Mesothelial cell of epicardium (in vitro differentiated cells): ENCODE measurements around the gene SMAD1. TPM values are rescaled to one million over a fixed set of nuclear protein-coding genes. Genes with fewer than 3 reads are reported as not detected.

Experiments
- DNase-seq, 2 experiments: peaks; one replicate each; pipeline ENCODE4 v3.0.0; 2021; ENCODE audit warnings: low spot score in 2 of 2; ENCODE audit not compliant: unreplicated experiment in 2 of 2
- H3K27ac Mint-ChIP-seq: 2 replicates; pipeline ENCODE4 v1.8.0; 2021; ENCODE audit warnings: mixed read lengths
- H3K27me3 Mint-ChIP-seq: 2 replicates; pipeline ENCODE4 v1.8.0; 2021; ENCODE audit warnings: low read depth, mixed read lengths
- H3K36me3 Mint-ChIP-seq: 2 replicates; pipeline ENCODE4 v1.8.0; 2021; ENCODE audit warnings: mixed read lengths
- H3K4me1 Mint-ChIP-seq: 2 replicates; pipeline ENCODE4 v1.8.0; 2021; ENCODE audit warnings: mixed read lengths
- H3K4me3 Mint-ChIP-seq: 2 replicates; pipeline ENCODE4 v1.8.0; 2021; ENCODE audit warnings: mild to moderate bottlenecking, moderate library complexity, mixed read lengths
- H3K9me3 Mint-ChIP-seq: 2 replicates; pipeline ENCODE4 v1.8.0; 2021; ENCODE audit warnings: mixed read lengths
- total RNA-seq: library from RNA; stranded (reverse); gene quantifications from 3 replicates; pipeline ENCODE4 v1.2.1, GENCODE V29; 2021
- TF ChIP-seq, protein P1 (sequence below): fragments of 200-600 bp; sonication (generic); IDR thresholded peaks from one replicate; pipeline ENCODE4 v1.5.0; 2021; ENCODE audit warnings: antibody characterized with exemption; ENCODE audit not compliant: unreplicated experiment

SMAD1 gene
- total RNA-seq, 1 donor from 2014 or later = 40.5 TPM

DNA sequence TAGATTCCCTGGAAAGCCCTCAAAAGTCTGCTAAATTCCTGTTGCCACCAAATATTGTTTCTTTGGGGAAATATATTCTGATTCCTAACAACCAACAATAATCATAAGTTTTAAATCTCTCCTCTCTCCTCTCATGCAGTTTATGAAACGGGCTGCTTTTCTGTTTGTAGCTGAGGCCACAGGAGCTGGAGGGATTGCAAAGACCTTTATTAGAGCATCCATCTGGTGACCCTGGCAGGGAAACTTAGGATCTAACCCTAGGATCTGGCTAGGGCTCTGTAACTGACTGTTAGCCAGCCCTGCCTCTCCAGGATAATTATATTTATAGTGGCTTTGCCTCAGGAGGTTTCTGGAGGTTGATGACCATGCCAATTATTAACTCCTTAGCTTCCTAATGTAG, 56.9 kb downstream of the SMAD1 start:
- Mint-ChIP-seq H3K4me1 (peaks cover 22% of the 10 kb centered on the region), H3K36me3 (peaks cover 13% of the 10 kb centered on the region), H3K27me3 (no peaks in the 10 kb centered on the region), H3K27ac (no peak overlapping the region), H3K4me3 (no peak overlapping the region), H3K9me3 (no peaks in the 10 kb centered on the region)
- TF ChIP-seq, protein P1, sequence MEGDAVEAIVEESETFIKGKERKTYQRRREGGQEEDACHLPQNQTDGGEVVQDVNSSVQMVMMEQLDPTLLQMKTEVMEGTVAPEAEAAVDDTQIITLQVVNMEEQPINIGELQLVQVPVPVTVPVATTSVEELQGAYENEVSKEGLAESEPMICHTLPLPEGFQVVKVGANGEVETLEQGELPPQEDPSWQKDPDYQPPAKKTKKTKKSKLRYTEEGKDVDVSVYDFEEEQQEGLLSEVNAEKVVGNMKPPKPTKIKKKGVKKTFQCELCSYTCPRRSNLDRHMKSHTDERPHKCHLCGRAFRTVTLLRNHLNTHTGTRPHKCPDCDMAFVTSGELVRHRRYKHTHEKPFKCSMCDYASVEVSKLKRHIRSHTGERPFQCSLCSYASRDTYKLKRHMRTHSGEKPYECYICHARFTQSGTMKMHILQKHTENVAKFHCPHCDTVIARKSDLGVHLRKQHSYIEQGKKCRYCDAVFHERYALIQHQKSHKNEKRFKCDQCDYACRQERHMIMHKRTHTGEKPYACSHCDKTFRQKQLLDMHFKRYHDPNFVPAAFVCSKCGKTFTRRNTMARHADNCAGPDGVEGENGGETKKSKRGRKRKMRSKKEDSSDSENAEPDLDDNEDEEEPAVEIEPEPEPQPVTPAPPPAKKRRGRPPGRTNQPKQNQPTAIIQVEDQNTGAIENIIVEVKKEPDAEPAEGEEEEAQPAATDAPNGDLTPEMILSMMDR = no peak
- DNase-seq = no peak

DNA sequence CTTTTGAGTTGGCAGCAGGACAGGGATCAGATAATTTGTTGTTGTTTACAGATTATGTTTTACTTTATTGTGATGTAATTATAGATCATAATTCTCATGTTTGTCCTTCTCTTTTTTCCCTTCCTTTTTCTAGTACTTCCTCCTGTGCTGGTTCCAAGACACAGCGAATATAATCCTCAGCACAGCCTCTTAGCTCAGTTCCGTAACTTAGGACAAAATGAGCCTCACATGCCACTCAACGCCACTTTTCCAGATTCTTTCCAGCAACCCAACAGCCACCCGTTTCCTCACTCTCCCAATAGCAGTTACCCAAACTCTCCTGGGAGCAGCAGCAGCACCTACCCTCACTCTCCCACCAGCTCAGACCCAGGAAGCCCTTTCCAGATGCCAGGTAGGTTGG, 58.0 kb downstream of the SMAD1 start:
- no peak for DNase-seq
- peaks cover 14% of the 10 kb centered on the region for H3K36me3 Mint-ChIP-seq
- no peak overlapping the region for H3K4me3 Mint-ChIP-seq
- no peaks in the 10 kb centered on the region for H3K9me3 Mint-ChIP-seq
- TF ChIP-seq, protein P1 = no peak
- peak overlapping the region; percentile 41 for H3K27ac Mint-ChIP-seq
- peaks cover 25% of the 10 kb centered on the region for H3K4me1 Mint-ChIP-seq
- H3K27me3 Mint-ChIP-seq = no peaks in the 10 kb centered on the region

DNA sequence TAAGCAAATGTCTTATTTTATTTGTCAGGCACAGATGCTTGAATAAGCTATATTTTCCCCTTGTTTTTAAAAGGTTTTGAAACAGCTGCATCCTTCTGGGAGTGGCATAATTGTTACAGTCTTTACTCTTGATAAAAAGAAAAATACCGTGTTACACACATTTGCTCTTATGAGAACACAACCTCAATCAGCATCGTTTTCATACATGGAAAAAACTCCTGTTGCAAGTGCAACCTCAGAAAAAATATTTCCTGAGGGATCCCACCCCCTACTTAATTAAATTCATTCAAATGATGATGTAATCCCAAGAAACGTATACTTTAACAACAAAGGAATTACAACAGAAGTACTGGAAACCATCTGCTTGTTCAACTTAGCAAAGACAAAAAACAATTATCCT, 58.6 kb downstream of the SMAD1 start:
- TF ChIP-seq, protein P1 = no peak
- peaks cover 12% of the 10 kb centered on the region for H3K36me3 Mint-ChIP-seq
- H3K27me3 Mint-ChIP-seq = no peaks in the 10 kb centered on the region
- no peaks in the 10 kb centered on the region for H3K9me3 Mint-ChIP-seq
- no peak overlapping the region for H3K27ac Mint-ChIP-seq
- no peak overlapping the region for H3K4me3 Mint-ChIP-seq
- no peak for DNase-seq
- H3K4me1 Mint-ChIP-seq = peaks cover 27% of the 10 kb centered on the region

DNA sequence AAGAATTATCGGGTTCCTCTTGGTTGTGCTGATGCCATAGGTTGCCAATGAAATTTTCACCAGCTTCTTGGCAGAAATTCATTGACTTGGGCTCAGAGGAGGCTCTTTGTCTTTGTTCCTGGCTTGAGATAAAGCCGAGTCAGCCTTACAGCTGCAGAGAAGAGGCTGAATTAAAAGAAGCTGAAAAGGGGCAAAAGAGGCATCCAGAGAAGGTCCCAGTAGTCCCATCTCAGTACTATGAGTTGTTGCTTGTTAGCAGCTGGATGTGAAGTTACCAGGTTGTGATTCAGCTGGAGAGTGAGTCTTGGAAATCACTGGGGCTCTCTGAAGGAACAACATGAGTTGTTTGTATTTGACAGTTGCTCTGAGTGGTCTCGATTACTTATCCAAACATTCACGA, 59.7 kb downstream of the SMAD1 start:
- Mint-ChIP-seq H3K4me3 (no peak overlapping the region), H3K27ac (no peak overlapping the region), H3K9me3 (no peaks in the 10 kb centered on the region), H3K36me3 (peaks cover 14% of the 10 kb centered on the region), H3K4me1 (peaks cover 35% of the 10 kb centered on the region), H3K27me3 (no peaks in the 10 kb centered on the region)
- TF ChIP-seq, protein P1 = no peak
- DNase-seq = no peak

DNA sequence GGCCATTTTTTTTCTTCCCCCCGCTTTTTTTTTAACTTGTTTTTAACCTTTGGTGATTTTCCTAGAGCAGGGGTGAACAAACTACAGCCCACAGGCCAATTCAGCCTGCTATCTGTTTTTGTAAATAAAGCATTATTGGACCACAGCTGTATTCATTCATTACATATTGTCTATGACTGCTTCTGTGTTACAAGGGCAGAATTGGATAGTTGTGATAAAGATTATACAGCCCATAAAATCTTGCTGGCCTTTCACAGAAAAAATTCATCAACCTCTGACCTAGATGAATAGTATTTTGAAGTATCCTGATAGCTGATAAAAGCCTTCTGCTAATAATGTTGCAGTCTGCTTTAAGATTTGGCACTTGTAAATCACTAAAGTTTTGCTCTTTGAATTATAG, 63.4 kb downstream of the SMAD1 start:
- Mint-ChIP-seq H3K4me3 (no peak overlapping the region), H3K36me3 (peaks cover 23% of the 10 kb centered on the region), H3K27ac (peak overlapping the region; percentile 80), H3K27me3 (no peaks in the 10 kb centered on the region), H3K9me3 (no peaks in the 10 kb centered on the region), H3K4me1 (peaks cover 19% of the 10 kb centered on the region)
- no peak for DNase-seq
- TF ChIP-seq, protein P1 = no peak
